ENCODE results near the gene ARID3A.

GRCh38 chr19:953445-954271 is 27.8 kb downstream of the ARID3A start:
- TF ChIP-seq MXI1 (IDR thresholded peaks at IDR 0.05; ENCODE audit: borderline replicate concordance, low read depth, low read length) (no peak), ELK1 (IDR thresholded peaks at IDR 0.05; ENCODE audit: borderline replicate concordance, low read depth, low read length) (no peak), CTCF (conservative IDR thresholded peaks at IDR 0.05; ENCODE audit: low read depth, low read length) (no peak), POLR2A (IDR thresholded peaks at IDR 0.05; ENCODE audit: low read depth, low read length) (no peak), RAD21 (IDR thresholded peaks at IDR 0.05; ENCODE audit: low read length) (no peak), BHLHE40 (IDR thresholded peaks at IDR 0.05; ENCODE audit: low read depth, low read length) (no peak), USF2 (IDR thresholded peaks at IDR 0.05; ENCODE audit: low read depth, low read length) (no peak), MAZ (IDR thresholded peaks at IDR 0.05; ENCODE audit: borderline replicate concordance, low read depth, low read length) (no peak), CEBPB (IDR thresholded peaks at IDR 0.05; ENCODE audit: low read depth, low read length) (no peak), NFE2L2 (IDR thresholded peaks at IDR 0.05; ENCODE audit: low read depth, low read length) (no peak), SMC3 (IDR thresholded peaks at IDR 0.05; ENCODE audit: low read depth, low read length) (no peak), RCOR1 (IDR thresholded peaks at IDR 0.05; ENCODE audit: insufficient replicate concordance, low read length) (no peak), CHD1 (IDR thresholded peaks at IDR 0.05; ENCODE audit: low read depth, low read length) (no peak)

All from IMR-90 (cell line).